Measurements from ENCODE around the gene ALDH3A1. TPM values are rescaled to one million over a fixed set of nuclear protein-coding genes. Genes with fewer than 3 reads are reported as not detected.
"Not testable (repeated sequence)": the region's sequence is repeated elsewhere in the genome, so short reads cannot be mapped to it uniquely, and the experiment has no call there.

The ALDH3A1 gene
- total RNA-seq, 4 donors from 2014 or later, result 0.17 to 1.9 (median 0.42) TPM; not detected in 1

DNA sequence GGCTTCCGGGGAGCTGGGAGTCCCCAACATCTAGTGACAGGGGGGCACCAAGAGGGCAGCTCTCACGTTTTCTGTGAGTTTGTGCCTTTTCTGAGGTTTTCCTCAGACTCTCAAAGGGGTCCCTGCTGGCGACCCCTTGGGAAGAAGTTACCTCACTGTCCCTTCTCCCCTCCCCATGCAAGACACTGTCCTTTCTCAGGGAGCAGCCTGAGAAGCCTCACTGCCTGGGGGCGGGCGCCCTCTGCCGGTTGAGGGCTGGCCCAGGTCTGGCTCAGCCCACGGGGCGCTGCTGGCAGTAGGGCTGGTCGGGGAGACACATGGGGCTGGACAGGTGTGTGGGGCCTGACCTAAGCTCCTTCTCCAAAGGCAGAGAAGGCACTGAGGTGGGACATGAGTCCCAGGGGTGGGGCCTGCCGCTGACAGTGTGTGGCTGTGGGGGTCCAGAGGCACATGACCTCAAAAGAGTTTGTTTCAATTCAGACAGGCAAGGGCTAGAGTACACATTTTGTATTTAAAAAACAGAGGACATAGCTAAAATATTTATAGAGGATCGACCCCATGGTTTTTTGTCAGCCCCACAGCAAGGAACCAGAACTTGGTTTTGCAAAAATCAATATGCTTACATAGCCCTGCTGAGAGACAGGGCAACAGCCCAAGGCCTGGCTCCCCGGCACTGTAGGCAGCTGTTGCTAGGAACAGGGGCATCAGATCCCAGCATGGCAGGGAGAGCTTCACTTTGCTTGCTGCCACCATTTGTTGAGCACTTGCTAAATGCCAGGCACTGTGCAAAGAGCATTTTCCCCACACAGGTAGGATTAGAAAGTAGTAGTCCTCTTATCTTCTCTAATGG is 18.5 kb upstream of the ALDH3A1 start:
- TF ChIP-seq POLR2AphosphoS5 (IDR thresholded peaks at IDR 0.05) (peak in 1 of 2 donors; percentile 27), POLR2A (IDR thresholded peaks at IDR 0.05; ENCODE audit: low read depth) (no peak), EP300 (IDR thresholded peaks at IDR 0.05) (no peak)
- TF ChIP-seq, protein P1, sequence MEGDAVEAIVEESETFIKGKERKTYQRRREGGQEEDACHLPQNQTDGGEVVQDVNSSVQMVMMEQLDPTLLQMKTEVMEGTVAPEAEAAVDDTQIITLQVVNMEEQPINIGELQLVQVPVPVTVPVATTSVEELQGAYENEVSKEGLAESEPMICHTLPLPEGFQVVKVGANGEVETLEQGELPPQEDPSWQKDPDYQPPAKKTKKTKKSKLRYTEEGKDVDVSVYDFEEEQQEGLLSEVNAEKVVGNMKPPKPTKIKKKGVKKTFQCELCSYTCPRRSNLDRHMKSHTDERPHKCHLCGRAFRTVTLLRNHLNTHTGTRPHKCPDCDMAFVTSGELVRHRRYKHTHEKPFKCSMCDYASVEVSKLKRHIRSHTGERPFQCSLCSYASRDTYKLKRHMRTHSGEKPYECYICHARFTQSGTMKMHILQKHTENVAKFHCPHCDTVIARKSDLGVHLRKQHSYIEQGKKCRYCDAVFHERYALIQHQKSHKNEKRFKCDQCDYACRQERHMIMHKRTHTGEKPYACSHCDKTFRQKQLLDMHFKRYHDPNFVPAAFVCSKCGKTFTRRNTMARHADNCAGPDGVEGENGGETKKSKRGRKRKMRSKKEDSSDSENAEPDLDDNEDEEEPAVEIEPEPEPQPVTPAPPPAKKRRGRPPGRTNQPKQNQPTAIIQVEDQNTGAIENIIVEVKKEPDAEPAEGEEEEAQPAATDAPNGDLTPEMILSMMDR (IDR thresholded peaks at IDR 0.05), result peak in 2 of 3 experiments; percentile 91 to 95
- peak; percentile 92 for DNase-seq (ENCODE audit: extremely low spot score)
- H3K36me3 ChIP-seq, result peaks cover 0 to 2% (median 0%) of the 10 kb centered on the region in 4 donors
- no peaks in the 10 kb centered on the region for H3K27me3 ChIP-seq
- H3K9me3 ChIP-seq, result no peaks in the 10 kb centered on the region
- peaks cover 0 to 31% (median 18%) of the 10 kb centered on the region in 4 donors for H3K4me1 ChIP-seq
- WGBS, result 23% methylated on average over 9 of the region's 12 CpGs
- H3K27ac ChIP-seq (replicated peaks in 1 of 4), result no peak overlapping the region
- H3K4me3 ChIP-seq, result no peak overlapping the region
- intact Hi-C loops (cut with DNase I), result loop anchor here (2.0 to 10.0 kb wide), 2 partner anchors 252 to 402 kb away; partner anchors contain the start of gene B9D1

DNA sequence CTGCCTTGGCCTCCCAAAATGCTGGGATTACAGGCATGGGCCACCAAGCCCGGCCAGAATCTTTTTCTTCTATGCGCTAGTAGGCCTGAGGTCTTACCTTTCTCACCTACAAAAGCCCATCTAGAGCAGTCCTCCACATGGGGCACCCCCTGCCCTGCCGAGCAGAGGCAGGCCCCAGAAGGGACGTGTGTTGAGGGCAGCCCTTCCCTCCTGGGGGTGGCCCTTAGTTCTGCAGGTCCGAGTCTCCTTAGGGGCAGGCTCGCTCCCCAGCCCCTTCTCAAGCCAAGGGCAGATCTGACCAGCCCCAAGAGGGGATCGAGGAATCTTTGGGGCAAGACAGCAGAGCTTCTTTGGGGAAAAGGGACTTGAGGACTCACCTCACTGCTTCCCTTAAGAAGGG is 17.9 kb upstream of the ALDH3A1 start:
- intact Hi-C loops (cut with DNase I), result loop anchor here (2.0 to 10.0 kb wide), 2 partner anchors 251 to 401 kb away; partner anchors contain the start of gene B9D1
- TF ChIP-seq POLR2AphosphoS5 (IDR thresholded peaks at IDR 0.05), result no peak
- TF ChIP-seq, protein P1 (IDR thresholded peaks at IDR 0.05), result no peak
- TF ChIP-seq EP300 (IDR thresholded peaks at IDR 0.05), result no peak
- TF ChIP-seq POLR2A (IDR thresholded peaks at IDR 0.05; ENCODE audit: low read depth), result no peak

DNA sequence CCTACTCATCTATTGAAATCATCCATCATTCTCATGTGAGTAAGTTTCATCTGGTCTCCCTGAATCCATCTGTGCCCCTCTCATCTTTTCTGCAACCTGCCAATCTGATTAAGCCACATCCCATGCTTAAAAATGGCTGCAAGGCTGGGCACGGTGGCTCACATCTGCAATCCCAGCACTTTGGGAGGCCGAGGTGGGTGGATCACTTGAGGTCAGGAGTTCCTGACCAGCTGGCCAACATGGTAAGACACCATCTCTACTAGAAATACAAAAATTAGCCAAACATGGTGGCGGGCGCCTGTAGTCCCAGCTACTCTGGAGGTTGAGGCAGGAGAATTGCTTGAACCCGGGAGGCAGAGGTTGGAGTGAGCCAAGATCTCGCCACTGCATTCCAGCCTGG is 15.9 kb upstream of the ALDH3A1 start:
- H3K27me3 ChIP-seq; H3K36me3 ChIP-seq; H3K27ac ChIP-seq (replicated peaks in 1 of 4); H3K4me3 ChIP-seq; H3K9me3 ChIP-seq; DNase-seq (ENCODE audit: extremely low spot score): not testable (repeated sequence)
- intact Hi-C loops (cut with DNase I), result loop anchor here (5.0 to 10.0 kb wide), 2 partner anchors 117 to 399 kb away; partner anchors contain the start of genes ALDH3A2 and B9D1
- peaks cover 0 to 16% (median 10%) of the 10 kb centered on the region in 4 donors for H3K4me1 ChIP-seq
- 98% methylated on average over 6 of the region's 6 CpGs for WGBS

More for the DNA sequence above, 17.9 kb upstream of the ALDH3A1 start:
- peaks cover 0 to 25% (median 12%) of the 10 kb centered on the region in 4 donors for H3K4me1 ChIP-seq
- H3K9me3 ChIP-seq, result no peaks in the 10 kb centered on the region
- DNase-seq (ENCODE audit: extremely low spot score), result no peak
- 54% methylated on average over 6 of the region's 7 CpGs for WGBS
- no peak overlapping the region for H3K27ac ChIP-seq (replicated peaks in 1 of 4)
- no peak overlapping the region for H3K4me3 ChIP-seq
- H3K27me3 ChIP-seq, result no peaks in the 10 kb centered on the region
- H3K36me3 ChIP-seq, result no peaks in the 10 kb centered on the region

DNA sequence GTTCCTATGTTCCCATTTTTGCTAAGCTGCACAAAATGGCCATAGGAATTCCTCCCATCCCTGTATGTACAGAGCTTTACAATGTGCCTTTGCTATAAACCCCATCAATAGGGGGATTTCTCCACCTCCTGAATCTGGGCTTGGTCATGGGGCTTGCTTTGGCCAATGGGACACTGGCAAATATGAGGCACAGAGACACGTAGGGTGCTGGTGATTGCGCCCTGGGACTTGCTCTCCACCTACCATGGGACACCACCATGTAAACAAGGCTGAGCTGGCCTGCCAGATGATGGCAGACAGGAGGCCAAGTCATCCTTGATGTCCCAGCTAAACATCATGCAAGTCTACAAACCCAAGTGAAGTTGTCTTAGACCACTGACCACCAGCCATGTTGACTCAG is 15.3 kb upstream of the ALDH3A1 start:
- no peak overlapping the region for H3K4me3 ChIP-seq
- H3K27me3 ChIP-seq, result no peaks in the 10 kb centered on the region
- peaks cover 0 to 16% (median 10%) of the 10 kb centered on the region in 4 donors for H3K4me1 ChIP-seq
- no peak for DNase-seq (ENCODE audit: extremely low spot score)
- 100% methylated on average over 2 of the region's 2 CpGs for WGBS
- TF ChIP-seq POLR2A (IDR thresholded peaks at IDR 0.05; ENCODE audit: low read depth) (no peak), EP300 (IDR thresholded peaks at IDR 0.05) (no peak), POLR2AphosphoS5 (IDR thresholded peaks at IDR 0.05) (no peak)
- TF ChIP-seq, protein P1 (IDR thresholded peaks at IDR 0.05), result no peak
- no peak overlapping the region for H3K27ac ChIP-seq (replicated peaks in 1 of 4)
- no peaks in the 10 kb centered on the region for H3K9me3 ChIP-seq
- no peaks in the 10 kb centered on the region for H3K36me3 ChIP-seq
- intact Hi-C loops (cut with DNase I), result loop anchor here (5.0 to 10.0 kb wide), 2 partner anchors 116 to 399 kb away; partner anchors contain the start of genes ALDH3A2 and B9D1

DNA sequence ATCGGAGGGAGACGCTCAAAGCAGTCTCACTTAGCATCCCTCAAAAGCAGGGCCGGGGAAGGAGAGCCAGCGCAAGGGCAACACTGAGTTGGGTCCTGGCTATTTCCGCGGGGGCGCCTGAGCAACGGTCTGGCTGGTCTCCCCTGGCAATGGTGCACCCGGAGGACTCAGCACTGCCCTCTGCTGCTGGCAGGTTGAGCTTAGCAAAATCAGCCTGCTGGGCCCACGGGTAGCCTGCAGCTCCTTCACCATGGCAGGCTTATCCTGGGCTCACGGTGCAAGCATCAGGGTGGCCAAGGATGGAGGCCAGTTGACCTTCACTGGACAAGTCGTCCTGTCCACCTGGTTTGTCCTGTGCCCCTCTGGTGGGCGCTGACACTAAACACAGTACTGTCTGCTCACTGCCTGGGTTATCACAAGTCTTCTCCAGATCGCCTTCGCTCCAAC is 14.4 kb upstream of the ALDH3A1 start:
- intact Hi-C loops (cut with DNase I), result loop anchor here (5.0 to 10.0 kb wide), 2 partner anchors 115 to 398 kb away; partner anchors contain the start of genes ALDH3A2 and B9D1
- no peak for DNase-seq (ENCODE audit: extremely low spot score)
- Histone ChIP-seq H3K27ac (replicated peaks in 1 of 4) (no peak overlapping the region), H3K9me3 (no peaks in the 10 kb centered on the region), H3K27me3 (no peaks in the 10 kb centered on the region), H3K4me1 (peaks cover 0 to 16% (median 10%) of the 10 kb centered on the region in 4 donors), H3K36me3 (no peaks in the 10 kb centered on the region), H3K4me3 (no peak overlapping the region)
- WGBS, result 24% methylated on average over 13 of the region's 15 CpGs
- TF ChIP-seq POLR2A (IDR thresholded peaks at IDR 0.05; ENCODE audit: low read depth) (no peak), POLR2AphosphoS5 (IDR thresholded peaks at IDR 0.05) (peak in 1 of 2 donors; percentile 46), EP300 (IDR thresholded peaks at IDR 0.05) (no peak)
- TF ChIP-seq, protein P1 (IDR thresholded peaks at IDR 0.05), result peak; percentile 67 to 86 (median 68)

Data from esophagus muscularis mucosa (tissue), 4 donors.